GM12878 (cell line): Measurements from ENCODE around the gene SALL4. TPM values are rescaled to one million over a fixed set of nuclear protein-coding genes. Genes with fewer than 3 reads are reported as not detected.

Experiments
- ATAC-seq: fragments of 200-7000 bp; cut with Tn5 transposase; 3 replicates; pipeline ENCODE4 v1.9.1; 2020; ENCODE audit warnings: mild to moderate bottlenecking, moderate library complexity
- BruUV-seq: library from RNA; stranded (reverse); fragments of 400-500 nt; replicated peaks from 2 replicates; lab custom pipeline; 2021; lab: Mats Ljungman, UMichigan
- CTCF ChIA-PET: fragments of 300-600 bp; sonication (Branson Sonifier 250); formaldehyde crosslinking; extraction: SDS; loops from one replicate; lab custom pipeline; 2021; ENCODE audit warnings: inconsistent platforms; lab: Yijun Ruan, JAX
- POLR2A ChIA-PET: fragments of 350-600 bp; formaldehyde crosslinking; extraction: SDS; loops from one replicate; lab custom pipeline; 2021; ENCODE audit warnings: inconsistent platforms; lab: Charles Lee
- RAD21 ChIA-PET: fragments of 300-600 bp; sonication (Branson Sonifier 250); formaldehyde crosslinking; loops from one replicate; lab custom pipeline; 2023; ENCODE audit warnings: antibody characterized with exemption; ENCODE audit not compliant: unreplicated experiment; lab: Charles Lee
- SMC1A ChIA-PET: fragments of 300-600 bp; sonication (Branson Sonifier 250); formaldehyde crosslinking; loops from one replicate; lab custom pipeline; 2023; ENCODE audit not compliant: unreplicated experiment, uncharacterized antibody; lab: Charles Lee
- DNase-seq: peaks from one replicate; pipeline ENCODE4 v3.0.0-alpha.2; 2011; ENCODE audit warnings: low read depth, low spot score
- FAIRE-seq: peaks from 3 replicates; lab custom pipeline; 2011; peaks lifted over from hg19 to GRCh38; lab: Jason Lieb, UNC
- H2AFZ ChIP-seq: 2 replicates; pipeline ENCODE4 v1.6.0; 2011; ENCODE audit warnings: low read depth, low read length, control low read depth; ENCODE audit not compliant: control insufficient read depth
- H3K27ac ChIP-seq: 2 replicates; pipeline ENCODE4 v1.5.1; 2011; ENCODE audit warnings: control low read depth; ENCODE audit not compliant: control insufficient read depth, insufficient read depth
- H3K27me3 ChIP-seq, 2 experiments: replicated peaks in 1 of 2; 2 replicates each; pipeline versions ENCODE4 v1.6.0 to v1.6.1; 2011; ENCODE audit warnings: low read length in 1 of 2; ENCODE audit not compliant: control insufficient read depth in 2 of 2, insufficient read depth in 2 of 2
- H3K36me3 ChIP-seq, 2 experiments: 2 replicates each; pipeline ENCODE4 v1.5.1; 2011; ENCODE audit warnings: low read length in 1 of 2; ENCODE audit not compliant: control insufficient read depth in 2 of 2, insufficient read depth in 2 of 2
- H3K4me1 ChIP-seq: 2 replicates; pipeline ENCODE4 v1.6.1; 2011; ENCODE audit warnings: mild to moderate bottlenecking, low read length, moderate library complexity, mixed read lengths; ENCODE audit not compliant: control insufficient read depth, insufficient read depth
- H3K4me2 ChIP-seq: 2 replicates; pipeline ENCODE4 v1.6.0; 2011; ENCODE audit warnings: control low read depth; ENCODE audit not compliant: control insufficient read depth, insufficient read depth
- H3K4me3 ChIP-seq: fragments of 200-600 bp; sonication (generic); 2 replicates; pipeline ENCODE4 v1.5.1; 2016
- H3K79me2 ChIP-seq: 2 replicates; pipeline ENCODE4 v1.6.0; 2011; ENCODE audit warnings: low read length; ENCODE audit not compliant: control insufficient read depth, insufficient read depth
- H3K9ac ChIP-seq: 2 replicates; pipeline ENCODE4 v1.8.0; 2011; ENCODE audit warnings: low read length, control low read depth, mixed read lengths; ENCODE audit not compliant: control insufficient read depth, insufficient read depth
- H3K9me3 ChIP-seq: replicated peaks from 3 replicates; pipeline ENCODE4 v1.5.1; 2011; ENCODE audit warnings: mild to moderate bottlenecking, low read length; ENCODE audit not compliant: control insufficient read depth, insufficient read depth
- H4K20me1 ChIP-seq: 2 replicates; pipeline ENCODE4 v1.6.0; 2011; ENCODE audit not compliant: control insufficient read depth, insufficient read depth
- ETV6 ChIP-seq, 2 experiments: fragments of 450-650 bp in 1 of 2; IDR thresholded peaks in 1 of 2; conservative IDR thresholded peaks in 1 of 2; 2 replicates each; pipeline ENCODE4 v1.6.1; 2014; ENCODE audit warnings: antibody characterized with exemption in 1 of 2, borderline replicate concordance in 1 of 2, low read depth in 1 of 2, mild to moderate bottlenecking in 1 of 2, moderate library complexity in 1 of 2
- JUNB ChIP-seq: IDR thresholded peaks from 2 replicates; pipeline ENCODE4 v1.6.1; 2016; ENCODE audit warnings: antibody characterized with exemption, mild to moderate bottlenecking
- RAD21 ChIP-seq: IDR thresholded peaks from 2 replicates; pipeline ENCODE4 v1.6.1; 2011; ENCODE audit warnings: mild to moderate bottlenecking, low read depth, low read length, moderate library complexity; ENCODE audit not compliant: insufficient read depth
- SPI1 ChIP-seq: IDR thresholded peaks from 2 replicates; pipeline ENCODE4 v1.6.1; 2011; ENCODE audit warnings: low read depth, mild to moderate bottlenecking, low read length, moderate library complexity, borderline replicate concordance; ENCODE audit not compliant: insufficient read depth
- USF1 ChIP-seq: IDR thresholded peaks from 2 replicates; pipeline ENCODE4 v1.6.1; 2011; ENCODE audit warnings: borderline replicate concordance, low read depth, mild to moderate bottlenecking, moderate library complexity, mixed read lengths, low read length; ENCODE audit not compliant: insufficient read depth; ENCODE audit errors: extremely low read length
- ZNF217 ChIP-seq: fragments of 450-650 bp; IDR thresholded peaks from 2 replicates; pipeline ENCODE4 v1.6.1; 2017; ENCODE audit warnings: antibody characterized with exemption, mild to moderate bottlenecking
- ZNF622 ChIP-seq: fragments of 450-650 bp; IDR thresholded peaks from 2 replicates; pipeline ENCODE4 v1.6.1; 2017; ENCODE audit warnings: mild to moderate bottlenecking, inconsistent platforms
- WGBS: methylation state at CpG from one replicate; pipeline ENCODE4 v1.1.6; 2016; ENCODE audit warnings: low lambda C conversion rate; ENCODE audit not compliant: insufficient replicate concordance, insufficient coverage; ENCODE audit errors: missing lambda C conversion rate; 5-methylcytosine and 5-hydroxymethylcytosine counted together
- in situ Hi-C: fragments of 300-500 bp; cut with MboI; formaldehyde crosslinking; loops from 9 replicates; pipeline ENCODE4 v1.14.3; 2018; ENCODE audit warnings: mixed read lengths
- intact Hi-C: fragments of 100-400 bp; cut with micrococcal nuclease; formaldehyde crosslinking; loops from one replicate; pipeline ENCODE4 v1.14.2; 2022; ENCODE audit not compliant: unreplicated experiment
- polyA plus RNA-seq, 11 experiments: library from polyadenylated mRNA; depleted of rRNA in 4 of 11; unstranded in 6 of 11; stranded (reverse) in 5 of 11; fragments of >200 nt; fragmentation: Nextera tagmentation in 4 of 11; fragmentation: Illumina TruSeq in 1 of 11; extraction: Ambion mirVana in 4 of 11; extraction: Trizol in 1 of 11; gene quantifications; 1 replicate in 1 of 11; 2 replicates in 10 of 11; pipeline versions ENCODE4 v1.2.1 to v1.2.3, GENCODE V29; 2011 to 2016; ENCODE audit warnings: inconsistent platforms in 2 of 11, missing spikeins in 2 of 11, low read depth in 1 of 11
- total RNA-seq, 4 experiments: library from RNA; depleted of rRNA in 3 of 4; stranded (reverse); fragments of >200 nt in 3 of 4; fragmentation: Illumina TruSeq in 1 of 4; extraction: Trizol in 1 of 4; gene quantifications; 2 replicates each; pipeline versions ENCODE4 v1.2.1 to v1.2.3, GENCODE V29; 2013 to 2021

SALL4 gene
- total and polyA plus RNA-seq, 10 of the 15 experiments (the other 5 are each of a cell fraction or from before 2014, with no cell fraction given): 0.08 to 1.1 (median 0.23) TPM; not detected in 7

GRCh38 chr20:51804754-51805153 lies 2.4 kb upstream of the SALL4 start (continued):
- TF ChIP-seq ETV6 (conservative IDR thresholded peaks at IDR 0.05 in 1 of 2, IDR thresholded peaks at IDR 0.05 in 1 of 2; ENCODE audit: borderline replicate concordance in 1 of 2, low read depth in 1 of 2): no peak
- TF ChIP-seq JUNB: no peak
- no peak for TF ChIP-seq ZNF622
- TF ChIP-seq ZNF217: no peak

DNA sequence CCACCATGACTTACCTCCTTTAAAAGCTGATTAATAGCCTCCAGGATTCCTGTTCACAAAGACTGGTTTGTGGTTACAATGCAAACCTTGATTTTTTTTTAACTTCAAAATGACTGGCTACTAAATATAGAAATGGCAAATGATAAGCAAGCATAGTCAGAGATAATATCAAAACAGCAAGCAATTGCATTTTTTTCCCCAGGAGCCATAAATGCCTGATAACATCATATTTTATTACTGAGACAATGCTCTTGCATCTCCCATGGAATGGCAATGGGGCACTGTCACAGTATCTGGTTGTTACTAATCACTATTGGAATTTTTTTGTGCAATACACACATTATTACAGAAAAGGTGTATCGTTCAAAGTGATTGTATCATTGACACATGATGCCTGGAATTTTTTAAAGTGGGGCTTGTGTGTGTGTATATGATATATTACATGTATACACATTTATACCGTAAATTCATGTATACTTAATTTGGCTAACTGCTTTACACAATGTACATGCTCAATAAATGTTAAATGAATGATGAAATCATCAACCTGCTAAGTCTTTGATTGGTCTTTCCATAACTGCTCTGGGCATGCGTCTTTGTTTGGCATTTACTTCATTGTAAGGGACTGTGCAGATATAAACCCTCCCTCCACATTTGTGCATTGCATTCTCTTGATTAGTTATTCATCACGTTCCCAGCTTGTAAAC lies 980 bp upstream of the SALL4 start:
- Histone ChIP-seq H3K36me3 (no peaks in the 10 kb centered on the region), H3K4me1 (no peaks in the 10 kb centered on the region), H3K27me3 (peaks cover 5 to 15% of the 10 kb centered on the region in 2 experiments), H3K4me2 (no peak overlapping the region), H3K9me3 (no peaks in the 10 kb centered on the region), H4K20me1 (no peaks in the 10 kb centered on the region), H3K27ac (no peak overlapping the region), H3K79me2 (no peaks in the 10 kb centered on the region), H2AFZ (no peak overlapping the region), H3K4me3 (no peak overlapping the region), H3K9ac (no peak overlapping the region)
- no TSS peak for BruUV-seq
- ATAC-seq: no peak
- ChIA-PET POLR2A (no interaction called here), RAD21 (no interaction called here), SMC1A (no interaction called here), CTCF (no interaction called here)
- in situ Hi-C loops (no loop called here), intact Hi-C loops (no loop called here)
- no peak for DNase-seq
- no peak for FAIRE-seq
- 43% methylated on average over 4 of the region's 4 CpGs for WGBS
- TF ChIP-seq SPI1 (no peak), USF1 (no peak), RAD21 (no peak)
